Measurements from ENCODE around the gene SOCS7.
"Not testable (repeated sequence)": the region's sequence is repeated elsewhere in the genome, so short reads cannot be mapped to it uniquely, and the experiment has no call there.

Gene SOCS7

GRCh38 chr17:38421871-38422827 lies 70.5 kb downstream of the SOCS7 start:
- ATAC-seq: no peak

DNA sequence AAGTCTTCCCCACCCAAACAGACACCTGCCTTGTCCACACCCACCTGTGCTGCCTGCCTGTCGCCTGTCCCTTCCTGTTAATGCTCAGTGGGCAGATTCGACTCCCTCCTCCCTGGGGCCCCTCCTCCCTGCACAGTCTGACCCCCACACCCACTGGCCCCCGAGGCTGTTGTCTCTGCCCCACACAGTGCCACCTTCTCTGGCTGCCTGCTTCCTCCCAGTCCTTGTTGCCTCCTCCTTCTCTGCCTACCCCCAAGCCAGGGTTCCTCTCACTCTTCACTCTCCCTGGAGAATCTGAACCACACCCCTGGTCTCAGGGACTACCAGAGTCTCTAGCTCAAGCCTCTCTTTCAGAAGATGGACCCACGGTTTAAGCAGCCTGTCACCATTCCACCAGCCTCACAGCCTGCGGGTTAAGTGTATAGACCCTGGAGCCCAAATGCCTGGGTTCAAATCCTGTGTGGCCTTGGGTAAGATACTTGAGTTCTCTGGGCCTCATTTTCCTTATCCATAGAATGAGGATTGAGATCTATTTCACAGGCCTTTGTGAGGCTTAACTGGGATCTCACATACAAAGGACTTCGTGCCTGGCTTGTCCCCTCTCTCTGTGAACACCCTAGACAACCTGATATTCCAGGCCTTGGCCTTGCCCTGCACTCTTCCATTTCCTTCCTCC lies 72.8 kb downstream of the SOCS7 start:
- no peak for ATAC-seq

- no peak for ATAC-seq
Measured at GRCh38 chr17:38425031-38425430, 73.4 kb downstream of the SOCS7 start.

DNA sequence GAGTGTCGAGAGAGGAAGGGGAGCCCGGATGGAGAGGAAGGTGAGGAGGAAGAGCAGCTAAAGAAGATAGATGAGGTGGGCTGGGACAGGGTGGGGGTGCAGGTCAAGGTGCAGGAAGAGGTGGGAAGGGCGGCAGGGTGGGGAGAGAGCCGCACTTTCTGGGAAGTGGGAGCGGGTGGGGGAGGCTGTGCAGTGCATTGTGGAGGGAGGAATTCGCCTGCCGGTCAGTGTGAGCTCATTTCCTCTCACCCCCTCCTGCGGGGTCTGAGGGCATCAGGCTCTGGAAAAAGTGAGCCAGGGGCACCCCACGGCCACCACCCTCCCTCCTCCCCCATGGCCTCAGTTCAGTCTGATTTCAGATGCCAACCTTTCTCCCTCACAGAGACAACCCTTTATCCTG lies 74.1 kb downstream of the SOCS7 start:
- no peak for ATAC-seq

DNA sequence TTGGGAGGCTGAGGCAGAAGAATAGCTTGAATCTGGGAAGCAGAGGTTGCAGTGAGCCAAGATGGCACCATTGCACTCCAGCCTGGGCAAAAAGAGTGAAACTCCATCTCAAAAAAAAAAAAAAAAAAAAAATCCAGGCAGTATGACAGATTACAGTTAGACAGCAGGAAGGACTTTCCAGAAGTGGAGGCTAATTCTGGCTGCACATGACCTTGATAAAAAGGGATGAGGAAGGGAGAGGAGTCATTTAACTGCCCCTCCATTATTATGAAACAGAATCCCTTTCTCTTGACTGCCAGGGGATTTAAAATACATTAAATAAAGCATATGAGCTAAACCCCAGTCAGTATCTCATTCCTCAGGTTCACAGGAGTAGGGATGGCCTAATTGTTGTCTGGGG lies 74.8 kb downstream of the SOCS7 start:
- ATAC-seq: no peak

DNA sequence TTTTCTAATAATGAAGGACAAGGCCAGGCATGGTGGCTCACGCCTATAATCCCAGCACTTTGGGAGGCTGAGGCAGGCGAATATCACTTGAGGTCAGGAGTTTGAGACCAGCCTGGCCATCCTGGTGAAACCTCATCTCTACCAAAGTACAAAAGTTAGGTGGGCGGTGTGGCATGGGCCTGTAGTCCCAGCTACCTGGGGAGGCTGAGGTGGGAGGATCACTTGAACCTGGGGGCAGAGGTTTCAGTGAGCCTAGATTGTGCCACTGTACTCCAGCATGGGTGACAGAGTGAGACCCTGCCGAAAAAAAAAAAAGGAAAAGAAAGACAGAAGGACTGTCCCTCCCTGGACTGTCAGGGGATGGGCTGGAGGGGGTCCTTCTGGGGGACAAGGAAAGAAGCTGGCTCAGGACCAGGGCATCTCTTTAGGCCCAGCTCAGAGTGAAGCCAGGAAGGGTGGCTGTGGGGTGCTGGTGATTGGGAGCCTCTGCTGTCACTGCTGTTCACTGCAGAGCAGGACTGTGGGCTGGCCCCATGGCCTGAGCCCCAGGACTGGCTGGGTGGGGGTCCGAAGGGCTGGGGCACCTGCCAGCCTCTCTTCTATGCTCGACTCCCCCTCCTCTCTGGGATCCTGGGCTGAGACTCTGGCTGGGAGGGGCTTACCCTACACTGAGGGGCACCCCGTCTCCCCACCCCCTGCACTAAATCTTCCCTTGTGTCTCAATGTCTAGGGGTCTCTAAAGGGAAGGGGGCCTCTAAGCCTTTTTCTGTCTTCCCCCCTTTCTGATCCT lies 75.7 kb downstream of the SOCS7 start:
- no peak for ATAC-seq

- ATAC-seq: peak; percentile 45 to 48
Measured at GRCh38 chr17:38428112-38428642, 76.5 kb downstream of the SOCS7 start, which contains the start of gene ARHGAP23. Gene ARHGAP23, plus strand, starts transcription at chr17:38428464. Its CDS starts 22 bp downstream, at chr17:38428486.

- peak; percentile 27 for ATAC-seq
Measured at GRCh38 chr17:38428643-38429371, 77.2 kb downstream of the SOCS7 start.

GRCh38 chr17:38429476-38430100 lies 77.9 kb downstream of the SOCS7 start:
- no peak for ATAC-seq

GRCh38 chr17:38430316-38430715 lies 78.7 kb downstream of the SOCS7 start:
- no peak for ATAC-seq

DNA sequence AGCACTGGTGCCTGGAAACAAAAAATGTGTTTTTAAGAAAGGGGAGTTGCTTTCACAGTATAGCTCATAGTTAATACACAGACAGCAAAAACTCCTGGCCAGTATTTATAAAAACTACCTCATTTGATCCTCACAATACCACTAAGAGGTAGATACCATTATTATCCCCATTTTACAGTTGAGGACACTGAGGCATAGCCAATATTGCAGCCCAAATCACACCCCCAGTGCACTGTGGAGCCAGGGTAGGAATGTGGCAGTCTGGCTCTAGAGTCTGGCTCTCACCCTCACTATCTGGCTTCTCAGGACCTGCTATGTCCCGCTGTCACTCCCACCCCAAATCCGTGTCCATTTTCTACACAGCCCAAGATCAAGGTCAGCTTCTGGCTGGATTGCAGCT lies 79.2 kb downstream of the SOCS7 start:
- ATAC-seq: no peak

- no peak for ATAC-seq
Measured at GRCh38 chr17:38431346-38432145, 79.9 kb downstream of the SOCS7 start.

DNA sequence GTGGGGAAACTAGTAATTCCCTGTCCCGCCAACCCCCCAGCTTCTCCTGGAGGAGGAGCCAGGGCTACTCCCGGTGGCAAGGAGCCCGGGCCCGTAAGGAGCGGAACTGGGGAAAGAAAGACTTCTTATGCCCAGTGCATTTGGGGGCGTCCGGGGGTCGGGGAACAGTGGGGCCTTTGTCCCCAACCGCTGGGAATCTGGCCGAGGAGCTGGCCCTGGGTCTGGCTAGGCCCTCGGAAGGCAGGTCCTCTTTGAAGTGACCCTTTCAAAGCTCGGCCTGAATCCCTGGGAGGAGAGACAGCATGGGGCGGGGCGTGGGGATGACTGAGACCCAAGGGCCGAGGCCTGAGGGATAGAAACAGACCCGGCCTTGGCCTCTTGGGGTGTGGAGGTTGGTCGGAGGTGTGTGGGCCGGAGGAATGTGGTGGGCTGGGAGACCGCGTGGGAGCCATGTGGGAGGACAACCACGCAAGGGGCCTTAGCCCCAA lies 82.6 kb downstream of the SOCS7 start:
- ATAC-seq: no peak

- ATAC-seq: no peak
Measured at GRCh38 chr17:38435795-38436194, 84.2 kb downstream of the SOCS7 start.

DNA sequence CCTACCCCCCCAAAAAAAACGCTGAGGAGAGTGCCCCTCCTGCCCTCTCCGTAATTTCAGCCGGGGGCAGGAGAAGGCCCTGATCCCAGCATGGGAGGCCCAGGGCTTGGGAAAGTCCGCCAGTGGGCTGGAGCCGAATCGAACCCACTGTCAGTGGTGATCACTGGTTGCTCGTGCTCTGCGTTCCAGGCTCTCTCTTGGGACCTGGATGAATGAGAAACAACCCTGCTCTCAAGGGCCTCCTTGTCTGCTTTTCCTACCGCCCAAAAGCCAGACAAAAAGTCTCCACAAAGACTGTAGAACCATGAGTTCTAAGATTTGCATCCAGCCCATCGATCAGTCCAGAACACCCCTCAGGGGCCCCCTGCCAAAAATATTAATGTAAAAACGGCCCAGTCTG lies 84.7 kb downstream of the SOCS7 start:
- no peak for ATAC-seq

- ATAC-seq: not testable (repeated sequence)
Measured at GRCh38 chr17:38437313-38437712, 85.7 kb downstream of the SOCS7 start.

GRCh38 chr17:38439436-38439835 lies 87.8 kb downstream of the SOCS7 start:
- no peak for ATAC-seq

GRCh38 chr17:38440614-38441397 lies 89.2 kb downstream of the SOCS7 start:
- no peak for ATAC-seq

DNA sequence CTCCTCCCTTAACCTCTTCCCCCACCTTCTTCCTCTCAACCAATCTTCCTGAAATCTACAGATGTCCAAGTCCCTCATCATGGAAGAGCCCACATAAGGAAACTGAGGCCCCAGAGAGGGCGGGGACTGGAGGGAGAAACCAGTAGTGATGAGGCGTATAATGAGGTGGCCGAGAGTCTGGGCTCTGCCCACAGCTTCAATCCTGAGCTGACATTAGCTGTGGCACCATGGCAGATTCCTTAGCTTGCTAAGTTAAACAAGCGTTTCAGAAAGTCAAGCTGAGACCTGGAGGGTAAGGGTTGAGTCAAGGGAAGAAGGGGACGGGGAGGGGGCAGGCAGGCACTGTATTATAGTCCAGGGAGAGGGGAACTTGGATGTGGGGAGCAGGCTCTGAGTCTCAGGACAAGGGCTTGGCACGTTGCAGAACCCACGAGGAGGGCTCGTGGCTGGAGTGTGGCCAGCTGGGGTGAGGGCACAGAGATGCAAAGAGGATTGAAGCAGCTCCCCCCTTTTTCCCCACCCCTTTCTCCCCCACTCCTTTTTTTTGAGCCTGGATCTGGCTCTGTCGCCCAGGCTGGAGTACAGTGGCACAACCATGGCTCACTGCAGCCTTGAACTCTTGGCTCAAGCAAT lies 89.9 kb downstream of the SOCS7 start:
- no peak for ATAC-seq

Data from activated CD4-positive, CD25-positive, alpha-beta regulatory T cell treated with anti-CD3 and anti-CD28 coated beads, Interleukin-2, amount 50 U/mL, for 24 hours (primary cell).